Endometrium (tissue), 2 donors: ENCODE measurements around the gene SGPP2.
"Not testable (repeated sequence)": the region's sequence is repeated elsewhere in the genome, so short reads cannot be mapped to it uniquely, and the experiment has no call there.

Source experiments
- FAIRE-seq: peaks from 2 replicates; lab custom pipeline; 2012; peaks lifted over from hg19 to GRCh38; lab: Jason Lieb, UNC
- donor health status: control.
- donor health status: control.

The SGPP2 gene

GRCh38 chr2:222424276-222424728 is at the start of gene SGPP2:
Gene SGPP2 (plus strand): TSS chr2:222424543. CDS start chr2:222424603, 60 bp downstream.
- FAIRE-seq, result no peak

- no peak for FAIRE-seq
These were observed 48.5 kb upstream of the SGPP2 start for GRCh38 chr2:222375798-222376197.

GRCh38 chr2:222380456-222380855 is 43.9 kb upstream of the SGPP2 start:
- peak; percentile 33 for FAIRE-seq

GRCh38 chr2:222381566-222381965 is 42.8 kb upstream of the SGPP2 start:
- FAIRE-seq, result no peak

DNA sequence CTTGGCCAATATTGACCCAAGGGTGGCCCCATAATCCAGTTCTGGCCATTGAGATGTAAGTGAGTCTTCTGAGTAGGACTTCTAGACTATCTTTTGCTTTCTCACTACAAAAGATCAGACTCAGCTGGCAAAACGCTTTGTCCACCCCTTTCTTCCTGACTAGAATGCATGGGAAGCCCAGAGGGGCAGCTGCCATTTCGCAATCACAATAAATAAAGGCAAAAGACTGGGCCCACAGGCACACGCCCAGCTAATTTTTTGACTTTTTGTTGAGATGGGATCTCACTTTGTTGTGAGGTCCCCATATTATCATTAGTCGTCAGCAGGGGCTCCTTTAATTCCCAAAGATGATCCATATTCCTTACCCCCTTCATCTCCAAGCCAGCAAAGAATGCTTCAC is 41.1 kb upstream of the SGPP2 start:
- FAIRE-seq, result no peak

DNA sequence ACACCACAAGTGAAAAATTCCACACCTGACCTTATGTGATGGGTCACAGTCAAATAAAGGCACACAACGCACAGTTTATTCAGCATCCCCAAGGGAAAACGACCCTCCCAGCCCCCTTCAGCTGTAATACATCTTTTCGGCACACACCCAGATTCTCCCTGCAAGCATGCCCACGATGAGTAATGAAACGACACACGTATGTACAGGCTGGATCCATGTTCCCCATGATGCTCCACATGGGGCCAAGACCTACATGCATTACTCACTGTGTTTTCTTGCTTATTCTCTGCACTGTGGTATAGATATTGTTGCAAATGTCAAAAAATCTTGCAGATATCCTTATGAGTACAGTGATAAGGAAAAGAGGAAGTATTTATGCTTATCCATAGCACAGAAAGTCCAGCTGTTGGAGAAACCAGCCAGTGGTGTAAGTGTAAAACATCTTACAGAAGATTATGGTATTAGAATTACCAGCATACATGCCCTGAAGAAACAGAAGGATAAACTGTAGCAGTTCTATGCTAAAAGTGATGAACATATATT is 32.5 kb upstream of the SGPP2 start:
- FAIRE-seq, result no peak

GRCh38 chr2:222393733-222394267 is 30.5 kb upstream of the SGPP2 start:
- FAIRE-seq, result no peak

- no peak for FAIRE-seq
These were observed 25.9 kb upstream of the SGPP2 start for GRCh38 chr2:222398446-222398885.

DNA sequence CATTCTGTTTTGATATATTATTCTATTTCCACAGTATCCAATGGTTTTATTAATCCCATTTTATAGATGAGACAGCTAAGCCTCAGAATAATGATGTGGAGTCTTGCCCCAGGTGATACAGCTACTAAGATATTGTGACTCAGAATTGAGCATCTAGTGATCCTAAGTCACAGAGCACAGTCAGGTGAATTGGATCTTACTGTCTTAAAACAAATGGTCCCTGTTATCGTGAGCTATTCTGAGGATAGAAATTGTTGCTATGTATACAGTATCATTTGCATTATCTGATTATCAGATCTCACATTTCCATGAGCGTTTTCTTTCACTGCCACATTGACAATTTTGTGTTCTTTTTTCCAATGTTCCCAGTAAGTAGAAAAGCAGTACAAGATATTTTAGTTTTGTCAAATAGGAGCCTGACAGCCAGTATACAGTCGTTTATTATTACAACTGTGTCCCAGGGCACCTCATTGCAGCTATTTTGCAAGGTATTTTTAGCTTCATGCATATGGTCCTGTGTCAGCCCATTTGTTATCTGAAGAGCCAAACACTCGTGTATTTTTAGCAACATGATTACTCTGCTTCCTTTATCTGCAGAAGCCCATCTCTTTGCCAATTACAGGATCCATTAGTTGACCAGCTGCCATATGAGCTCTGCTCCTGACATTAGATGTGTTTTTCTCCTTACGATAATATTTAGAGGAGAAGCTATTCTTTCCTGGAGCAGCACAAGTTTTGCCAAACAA is 25.1 kb upstream of the SGPP2 start:
- no peak for FAIRE-seq

DNA sequence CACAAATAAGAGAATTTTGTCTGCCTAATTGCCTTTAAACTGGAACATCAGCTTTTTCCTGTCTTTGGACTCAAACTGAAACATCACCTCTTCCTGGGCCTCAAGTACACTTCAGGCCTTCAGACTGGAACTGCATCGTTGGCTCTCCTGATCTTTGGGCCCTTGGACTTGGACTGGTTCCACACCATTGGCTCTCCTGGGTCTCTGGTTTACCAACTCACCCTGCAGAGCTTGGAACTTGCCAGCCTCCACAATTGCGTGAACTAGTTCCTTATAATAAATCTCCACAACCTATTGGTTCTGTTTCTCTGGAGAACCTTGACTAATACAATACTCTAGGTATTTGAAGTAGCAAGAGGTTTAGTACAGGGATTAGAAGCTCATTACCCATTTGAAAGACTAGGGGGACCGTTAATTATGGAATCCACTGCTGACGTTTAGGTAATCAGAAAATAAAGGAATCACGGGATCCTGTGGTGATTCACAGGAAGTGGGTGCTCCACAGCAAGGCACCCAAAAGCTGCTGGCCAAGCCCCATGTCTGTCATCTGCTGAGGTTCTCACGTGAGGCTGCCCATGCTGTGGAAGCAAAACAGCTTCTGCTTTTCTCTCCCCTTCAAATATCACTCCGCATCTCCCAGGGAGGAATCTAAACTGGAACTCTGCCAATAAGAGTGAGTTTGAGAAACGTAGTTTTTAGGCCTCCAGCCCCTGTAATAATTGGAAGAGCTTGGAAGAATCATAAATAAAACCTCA is 20.0 kb upstream of the SGPP2 start:
- no peak for FAIRE-seq

GRCh38 chr2:222408684-222409083 is 15.7 kb upstream of the SGPP2 start:
- FAIRE-seq, result no peak

DNA sequence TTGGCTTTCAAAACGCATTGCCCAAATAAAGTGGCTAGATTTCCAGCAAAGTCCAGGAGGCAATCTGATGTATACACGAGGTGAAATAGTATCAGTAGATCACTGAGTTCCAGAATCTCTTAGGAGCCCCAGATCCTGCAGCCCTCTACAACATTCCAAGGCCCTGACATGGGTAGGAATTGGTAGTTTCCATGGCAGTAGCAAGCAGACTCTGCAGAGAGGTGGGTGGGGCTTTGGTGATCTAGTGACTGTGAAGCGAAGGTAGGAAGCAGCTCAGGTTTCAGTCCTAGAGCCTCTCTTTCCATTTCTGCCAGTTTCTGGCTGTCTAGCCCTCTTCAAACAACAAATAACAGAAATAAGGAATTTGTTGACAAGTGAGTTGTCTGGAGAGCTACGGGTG is 13.8 kb upstream of the SGPP2 start:
- FAIRE-seq, result no peak

DNA sequence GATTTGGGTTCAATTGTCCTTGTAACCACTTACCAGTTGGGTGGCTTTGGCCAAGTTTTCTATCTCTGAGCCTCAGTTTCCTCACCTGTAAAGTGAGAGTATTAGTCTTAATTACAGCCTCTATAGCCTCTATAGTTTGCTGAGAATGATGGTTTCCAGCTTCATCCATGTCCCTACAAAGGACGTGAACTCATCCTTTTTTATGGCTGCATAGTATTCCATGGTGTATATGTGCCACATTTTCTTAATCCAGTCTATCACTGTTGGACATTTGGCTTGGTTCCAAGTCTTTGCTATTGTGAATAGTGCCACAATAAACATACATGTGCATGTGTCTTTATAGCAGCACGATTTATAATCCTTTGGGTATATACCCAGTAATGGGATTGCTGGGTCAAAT is 12.0 kb upstream of the SGPP2 start:
- not testable (repeated sequence) for FAIRE-seq

DNA sequence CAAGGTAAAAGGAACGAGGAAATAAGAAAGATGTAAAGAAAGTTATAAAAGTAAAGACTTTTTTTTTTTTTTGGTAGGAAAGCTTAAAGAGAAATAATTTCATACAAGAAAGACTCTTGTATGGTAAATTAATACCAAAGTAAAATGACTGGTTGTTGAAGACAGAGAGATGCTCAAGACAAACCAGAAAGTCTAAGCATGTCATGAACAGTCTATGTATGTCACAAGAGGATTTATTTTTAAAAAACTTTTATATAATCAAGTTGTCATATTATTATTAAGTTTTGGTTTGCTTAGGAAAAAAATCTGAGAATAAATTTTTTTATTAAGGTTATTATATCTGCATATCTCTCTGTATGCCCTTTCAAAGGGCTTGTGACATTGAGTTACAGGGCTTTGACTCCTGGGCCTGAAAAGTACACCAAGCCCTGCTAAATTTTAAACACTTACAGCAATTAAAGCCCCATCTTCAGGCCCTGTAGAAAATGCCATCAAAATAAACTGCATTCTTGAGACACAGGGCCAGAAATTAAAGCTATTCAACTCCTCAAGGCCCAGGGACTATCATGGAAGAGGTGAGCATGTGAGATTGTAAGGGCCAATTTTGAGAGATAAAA is 10.9 kb upstream of the SGPP2 start:
- no peak for FAIRE-seq

GRCh38 chr2:222418739-222419138 is 5.6 kb upstream of the SGPP2 start:
- FAIRE-seq, result no peak

DNA sequence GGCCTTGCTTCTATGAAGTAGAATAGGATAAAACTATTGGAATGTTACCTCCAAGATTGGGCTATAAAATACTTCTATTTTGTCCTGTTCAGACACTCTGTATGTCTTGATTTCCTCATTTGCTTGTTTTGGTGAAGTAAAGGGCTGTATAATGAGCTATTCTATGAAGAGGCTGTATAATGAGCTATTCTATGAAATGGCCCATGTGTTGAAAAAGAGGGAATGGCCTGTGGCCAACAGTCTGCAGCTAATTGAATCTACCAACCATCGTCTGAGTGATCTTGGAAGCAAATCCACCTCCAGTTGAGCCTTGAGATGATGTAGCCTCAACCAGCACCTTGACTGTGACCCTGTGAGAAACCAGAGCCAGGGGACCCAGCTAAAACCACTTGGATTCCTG is 3.8 kb upstream of the SGPP2 start:
- no peak for FAIRE-seq

DNA sequence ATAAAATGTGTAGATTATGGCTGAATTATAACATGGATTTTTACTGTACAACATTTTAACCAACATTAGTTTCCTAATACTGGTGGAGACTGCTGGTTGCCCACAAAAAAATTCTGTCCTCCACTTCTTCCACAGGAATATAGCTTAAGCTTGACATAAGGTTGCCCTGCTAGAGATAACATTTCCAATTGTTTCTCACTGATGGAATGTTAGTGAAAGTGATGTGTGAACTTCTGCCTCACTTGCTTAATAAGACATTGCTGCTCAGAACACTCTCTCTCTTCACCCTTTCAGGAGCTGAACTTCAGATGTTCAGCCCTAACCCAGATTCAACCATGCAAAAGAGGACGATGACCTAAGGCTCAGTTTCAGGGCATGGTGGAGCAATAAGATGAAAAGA is 2.7 kb upstream of the SGPP2 start:
- no peak for FAIRE-seq

DNA sequence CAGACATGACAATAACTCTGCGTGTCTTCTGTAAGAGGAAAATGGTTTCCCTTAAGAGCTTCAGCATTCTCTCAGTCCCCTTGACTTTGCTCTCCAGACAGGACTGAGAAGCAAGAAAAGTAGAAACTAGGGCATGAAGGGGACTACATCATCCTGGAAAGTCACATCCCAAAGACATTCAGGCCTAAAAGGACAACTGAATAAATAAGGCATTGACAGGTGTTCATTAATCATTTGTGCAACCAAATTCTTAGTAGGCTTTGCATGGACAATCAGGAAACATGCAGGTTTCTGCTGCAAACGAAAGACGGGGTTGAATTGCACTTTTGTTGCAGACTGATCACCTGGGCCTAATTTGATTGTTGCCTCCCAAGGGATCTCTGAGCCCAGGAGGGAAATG is 1.2 kb upstream of the SGPP2 start:
- FAIRE-seq, result no peak

- FAIRE-seq, result no peak
These were observed 589 bp upstream of the SGPP2 start for GRCh38 chr2:222423632-222424275.

GRCh38 chr2:222424729-222425671 is 657 bp downstream of the SGPP2 start:
- FAIRE-seq, result no peak
